Esophagus squamous epithelium (tissue), 5 donors: ENCODE data around the gene RPTOR. TPM values are rescaled to one million over a fixed set of nuclear protein-coding genes. Genes with fewer than 3 reads are reported as not detected.

ENCODE experiments used
- DNase-seq: peaks from one replicate; lab custom pipeline; 2025; lab: John Stamatoyannopoulos, UW
- H3K27ac ChIP-seq, 4 donors: fragments of 200-600 bp; sonication (generic); one replicate each; pipeline ENCODE4 v1.5.1; 2016 to 2019; ENCODE audit warnings: mild to moderate bottlenecking in 1 of 4
- H3K27me3 ChIP-seq, 4 donors: fragments of 200-600 bp; sonication (generic); 1 replicate in 3 of 4; 2 replicates in 1 of 4; pipeline versions ENCODE4 v1.5.1 to v1.6.0; 2017 to 2021; ENCODE audit warnings: antibody characterized with exemption in 1 of 4
- H3K36me3 ChIP-seq, 3 donors: fragments of 200-600 bp; sonication (generic); one replicate each; pipeline ENCODE4 v1.5.1; 2016 to 2019
- H3K4me1 ChIP-seq, 3 donors: fragments of 200-600 bp; sonication (generic); one replicate each; pipeline ENCODE4 v1.5.1; 2017 to 2019
- H3K4me3 ChIP-seq, 4 donors: fragments of 200-600 bp; sonication (generic); 1 replicate in 3 of 4; 2 replicates in 1 of 4; pipeline ENCODE4 v1.5.1; 2016 to 2019; ENCODE audit warnings: mild to moderate bottlenecking in 2 of 4, moderate library complexity in 1 of 4
- H3K9me3 ChIP-seq, 3 donors: fragments of 200-600 bp; sonication (generic); one replicate each; pipeline ENCODE4 v1.5.1; 2016 to 2019
- CTCF ChIP-seq, 6 experiments: fragments of 450-650 bp in 4 of 6; fragments of 200-600 bp in 2 of 6; sonication (generic) in 2 of 6; IDR thresholded peaks; one replicate each; pipeline ENCODE4 v1.5.1; 2016 to 2019; ENCODE audit warnings: antibody characterized with exemption in 6 of 6, mild to moderate bottlenecking in 4 of 6, moderate library complexity in 4 of 6
- POLR2A ChIP-seq, 4 donors: fragments of 450-650 bp; IDR thresholded peaks; one replicate each; pipeline ENCODE4 v1.6.1; 2017; ENCODE audit warnings: antibody characterized with exemption in 4 of 4, mild to moderate bottlenecking in 4 of 4, moderate library complexity in 3 of 4
- WGBS, 2 donors: methylation state at CpG; one replicate each; pipeline ENCODE4 v1.1.5; 2018; 5-methylcytosine and 5-hydroxymethylcytosine counted together
- intact Hi-C: fragments of 100-400 bp; cut with DNase I; formaldehyde crosslinking; loops from one replicate; pipeline ENCODE4 v1.15.0; 2022
- total RNA-seq, 4 donors: library from RNA; depleted of rRNA; stranded (reverse); fragments of >200 nt; gene quantifications; one replicate each; pipeline ENCODE4 v1.1.0, GENCODE V29; 2016
- donor health status: DM: yes; HTN: yes; CAD: no.

RPTOR gene
- total RNA-seq, 4 donors from 2014 or later = 11.7 to 27.8 (median 22.8) TPM

GRCh38 chr17:80909635-80910034 lies 365.0 kb downstream of the RPTOR start:
- no peak overlapping the region for H3K27ac ChIP-seq
- H3K27me3 ChIP-seq = no peaks in the 10 kb centered on the region
- no peaks in the 10 kb centered on the region for H3K9me3 ChIP-seq
- H3K4me3 ChIP-seq = no peak overlapping the region
- H3K36me3 ChIP-seq = peaks cover 0 to 92% (median 3%) of the 10 kb centered on the region in 3 donors
- WGBS, 2 donors = 90 to 94% methylated on average over 2 of the region's 2 CpGs
- DNase-seq = no peak
- TF ChIP-seq POLR2A (IDR thresholded peaks at IDR 0.05) (no peak), CTCF (IDR thresholded peaks at IDR 0.05) (no peak)
- intact Hi-C loops = no loop called here
- no peaks in the 10 kb centered on the region for H3K4me1 ChIP-seq

- H3K9me3 ChIP-seq = no peaks in the 10 kb centered on the region
- H3K27me3 ChIP-seq = no peaks in the 10 kb centered on the region
- H3K4me3 ChIP-seq = no peak overlapping the region
- intact Hi-C loops = no loop called here
- no peaks in the 10 kb centered on the region for H3K4me1 ChIP-seq
- 96% methylated on average over 5 of the region's 5 CpGs for WGBS, 2 donors
- peaks cover 0 to 93% (median 3%) of the 10 kb centered on the region in 3 donors for H3K36me3 ChIP-seq
- TF ChIP-seq CTCF (IDR thresholded peaks at IDR 0.05) = no peak
- TF ChIP-seq POLR2A (IDR thresholded peaks at IDR 0.05) = no peak
- H3K27ac ChIP-seq = no peak overlapping the region
- no peak for DNase-seq
Measured at GRCh38 chr17:80910043-80910442, 365.4 kb downstream of the RPTOR start.

- Histone ChIP-seq H3K9me3 (no peaks in the 10 kb centered on the region), H3K27me3 (no peaks in the 10 kb centered on the region), H3K4me3 (no peak overlapping the region), H3K36me3 (peaks cover 0 to 88% (median 3%) of the 10 kb centered on the region in 3 donors), H3K27ac (no peak overlapping the region), H3K4me1 (no peaks in the 10 kb centered on the region)
- no peak for DNase-seq
- 83 to 88% methylated on average over 10 to 13 of the region's 15 CpGs for WGBS, 2 donors
- intact Hi-C loops = no loop called here
- TF ChIP-seq CTCF (IDR thresholded peaks at IDR 0.05) (no peak), POLR2A (IDR thresholded peaks at IDR 0.05) (no peak)
Measured at GRCh38 chr17:80912476-80912875, 367.8 kb downstream of the RPTOR start.

- 83 to 86% methylated on average over 8 to 16 of the region's 21 CpGs for WGBS, 2 donors
- DNase-seq = no peak
- H3K27me3 ChIP-seq = no peaks in the 10 kb centered on the region
- no peak for TF ChIP-seq POLR2A (IDR thresholded peaks at IDR 0.05)
- TF ChIP-seq CTCF (IDR thresholded peaks at IDR 0.05) = no peak
- peaks cover 0 to 7% (median 5%) of the 10 kb centered on the region in 3 donors for H3K4me1 ChIP-seq
- no peaks in the 10 kb centered on the region for H3K9me3 ChIP-seq
- no peak overlapping the region for H3K4me3 ChIP-seq
- intact Hi-C loops = no loop called here
- no peak overlapping the region for H3K27ac ChIP-seq
- H3K36me3 ChIP-seq = peaks cover 0 to 88% (median 2%) of the 10 kb centered on the region in 3 donors
Measured at GRCh38 chr17:80913928-80914821, 369.5 kb downstream of the RPTOR start.

GRCh38 chr17:80916246-80916645 lies 371.6 kb downstream of the RPTOR start:
- peaks cover 0 to 13% (median 5%) of the 10 kb centered on the region in 3 donors for H3K4me1 ChIP-seq
- no peaks in the 10 kb centered on the region for H3K27me3 ChIP-seq
- H3K4me3 ChIP-seq = no peak overlapping the region
- no peak for DNase-seq
- WGBS, 2 donors = 93 to 97% methylated on average over 4 to 6 of the region's 8 CpGs
- intact Hi-C loops = no loop called here
- H3K27ac ChIP-seq = no peak overlapping the region
- TF ChIP-seq POLR2A (IDR thresholded peaks at IDR 0.05) (no peak), CTCF (IDR thresholded peaks at IDR 0.05) (no peak)
- no peaks in the 10 kb centered on the region for H3K9me3 ChIP-seq
- H3K36me3 ChIP-seq = peaks cover 0 to 86% (median 0%) of the 10 kb centered on the region in 3 donors
